HepG2 (cell line): ENCODE measurements around the gene RMRP. TPM values are rescaled to one million over a fixed set of nuclear protein-coding genes. Genes with fewer than 3 reads are reported as not detected.

Experiments used
- ATAC-seq: fragments of 200-7000 bp; cut with Tn5 transposase; 3 replicates; pipeline ENCODE4 v1.9.1; 2020; ENCODE audit warnings: mild to moderate bottlenecking, moderate library complexity
- BruUV-seq: library from RNA; stranded (reverse); fragments of 400-500 nt; replicated peaks from 2 replicates; lab custom pipeline; 2021; lab: Mats Ljungman, UMichigan
- CTCF ChIA-PET: fragments of 300-600 bp; formaldehyde crosslinking; extraction: SDS; loops from one replicate; lab custom pipeline; 2021; ENCODE audit warnings: low total read pairs, inconsistent platforms, low intra/inter-chr PET ratio; lab: Yijun Ruan, JAX
- POLR2A ChIA-PET: fragments of 350-600 bp; sonication (Branson Sonifier 250); formaldehyde crosslinking; loops from one replicate; lab custom pipeline; 2020; ENCODE audit warnings: antibody characterized with exemption, inconsistent platforms; lab: Yijun Ruan, JAX
- DNase-seq: peaks from one replicate; pipeline ENCODE4 v3.0.0-alpha.2; 2015; ENCODE audit warnings: low spot score
- FAIRE-seq: peaks from 3 replicates; lab custom pipeline; 2011; peaks lifted over from hg19 to GRCh38; lab: Jason Lieb, UNC
- H2AFZ ChIP-seq: one replicate; pipeline ENCODE4 v1.6.1; 2011; ENCODE audit warnings: low read length, inconsistent platforms
- H3K27ac ChIP-seq: fragments of 300-600 bp; 3 replicates; pipeline ENCODE4 v1.8.0; 2011; ENCODE audit warnings: mixed run types, mild to moderate bottlenecking, mixed read lengths, low read length, inconsistent platforms; ENCODE audit not compliant: insufficient read depth; ENCODE audit errors: extremely low read length
- H3K27me3 ChIP-seq, 2 experiments: fragments of 200-600 bp in 1 of 2; 2 replicates in 1 of 2; 3 replicates in 1 of 2; pipeline versions ENCODE4 v1.6.0 to v1.8.0; 2011; ENCODE audit warnings: low read length in 2 of 2, mild to moderate bottlenecking in 2 of 2, moderate library complexity in 2 of 2, inconsistent platforms in 1 of 2; ENCODE audit not compliant: insufficient read depth in 2 of 2, control insufficient read depth in 1 of 2
- H3K36me3 ChIP-seq, 2 experiments: fragments of 200-600 bp in 1 of 2; replicated peaks in 1 of 2; 2 replicates in 1 of 2; 3 replicates in 1 of 2; pipeline versions ENCODE4 v1.5.1 to v1.8.0; 2011; ENCODE audit warnings: low read length in 2 of 2, inconsistent platforms in 1 of 2; ENCODE audit not compliant: insufficient read depth in 2 of 2, control insufficient read depth in 1 of 2
- H3K4me1 ChIP-seq: 2 replicates; pipeline ENCODE4 v1.5.1; 2012; ENCODE audit warnings: low read length, inconsistent platforms; ENCODE audit not compliant: insufficient read depth
- H3K4me2 ChIP-seq: 2 replicates; pipeline ENCODE4 v1.6.0; 2011; ENCODE audit warnings: low read depth, low read length, inconsistent platforms
- H3K4me3 ChIP-seq, 3 experiments: fragments of 200-600 bp in 1 of 3; sonication (generic), shearing (Covaris generic) in 1 of 3; replicated peaks in 1 of 3; 2 replicates each; pipeline ENCODE4 v1.5.1; 2011 to 2016; ENCODE audit warnings: low read length in 3 of 3, inconsistent platforms in 2 of 3, low read depth in 2 of 3, mild to moderate bottlenecking in 2 of 3, control low read depth in 1 of 3, mixed read lengths in 1 of 3; ENCODE audit not compliant: insufficient read depth in 1 of 3
- H3K79me2 ChIP-seq: one replicate; pipeline ENCODE4 v1.6.1; 2011; ENCODE audit warnings: low read length, inconsistent platforms; ENCODE audit not compliant: insufficient read depth
- H3K9ac ChIP-seq: 2 replicates; pipeline ENCODE4 v1.6.0; 2011; ENCODE audit warnings: mild to moderate bottlenecking, low read depth, low read length, inconsistent platforms; ENCODE audit not compliant: insufficient read depth
- H3K9me3 ChIP-seq: 2 replicates; pipeline ENCODE4 v1.5.1; 2012; ENCODE audit warnings: mild to moderate bottlenecking, low read length
- H4K20me1 ChIP-seq: 2 replicates; pipeline ENCODE4 v1.6.0; 2011; ENCODE audit warnings: inconsistent platforms, mild to moderate bottlenecking, low read length, moderate library complexity; ENCODE audit not compliant: insufficient read depth
- GABPA ChIP-seq, 2 experiments: IDR thresholded peaks; 2 replicates each; pipeline ENCODE4 v1.6.1; 2011 to 2016; ENCODE audit warnings: low read depth in 2 of 2, low read length in 1 of 2, missing biosample characterization in 1 of 2, missing genetic modification characterization in 1 of 2
- MAZ ChIP-seq, 2 experiments: sonication (generic) in 1 of 2; formaldehyde crosslinking in 1 of 2; IDR thresholded peaks; 2 replicates each; pipeline versions ENCODE4 v1.5.0 to v1.6.1; 2012 to 2020; ENCODE audit warnings: low read depth in 2 of 2, mild to moderate bottlenecking in 2 of 2, borderline replicate concordance in 1 of 2, improper control_type of control experiment in 1 of 2, low read length in 1 of 2, missing genetic modification reagents in 1 of 2, moderate library complexity in 1 of 2
- MIXL1 ChIP-seq: IDR thresholded peaks from 2 replicates; pipeline ENCODE4 v1.6.1; 2016
- MTF1 ChIP-seq: sonication (generic); formaldehyde crosslinking; IDR thresholded peaks from 2 replicates; pipeline ENCODE4 v1.5.0; 2020; ENCODE audit warnings: missing genetic modification reagents
- NR3C1 ChIP-seq: sonication (generic); formaldehyde crosslinking; IDR thresholded peaks from 2 replicates; pipeline ENCODE4 v1.4.0; 2020; ENCODE audit warnings: missing genetic modification reagents
- RARG ChIP-seq: sonication (generic); formaldehyde crosslinking; IDR thresholded peaks from 2 replicates; pipeline ENCODE4 v1.4.0; 2020; ENCODE audit warnings: low read depth, mild to moderate bottlenecking, missing genetic modification reagents
- SIN3A ChIP-seq: IDR thresholded peaks from 2 replicates; pipeline ENCODE4 v1.6.1; 2011; ENCODE audit warnings: low read depth, mild to moderate bottlenecking, control low read depth, low read length, borderline replicate concordance
- SNAPC2 ChIP-seq: sonication (generic); formaldehyde crosslinking; IDR thresholded peaks from 2 replicates; pipeline ENCODE4 v1.8.1; 2022; ENCODE audit warnings: mild to moderate bottlenecking, missing genetic modification reagents
- TAF1 ChIP-seq: sonication (generic); formaldehyde crosslinking; IDR thresholded peaks from 2 replicates; pipeline ENCODE4 v1.4.0; 2020; ENCODE audit warnings: missing genetic modification reagents
- ZNF672 ChIP-seq: sonication (generic); formaldehyde crosslinking; IDR thresholded peaks from 2 replicates; pipeline ENCODE4 v1.8.1; 2022; ENCODE audit warnings: missing genetic modification reagents
- WGBS: methylation state at CpG from one replicate; pipeline ENCODE4 v1.1.6; 2017; ENCODE audit warnings: low lambda C conversion rate; 5-methylcytosine and 5-hydroxymethylcytosine counted together
- in situ Hi-C: cut with HindIII; loops from 2 replicates; pipeline ENCODE4 v1.10.0; 2017; ENCODE audit warnings: low pct_unique_long_range_greater_than_20kb; ENCODE audit not compliant: extremely low pct_ligation_motif_present
- intact Hi-C: fragments of 100-400 bp; cut with micrococcal nuclease; formaldehyde crosslinking; loops from one replicate; pipeline ENCODE4 v1.10.0; 2022; ENCODE audit not compliant: unreplicated experiment
- polyA plus RNA-seq, 8 experiments: library from polyadenylated mRNA; depleted of rRNA in 3 of 8; stranded (reverse) in 7 of 8; unstranded in 1 of 8; fragments of >200 nt; fragmentation: Illumina TruSeq in 4 of 8; extraction: Trizol in 4 of 8; gene quantifications; 2 replicates each; pipeline versions ENCODE4 v1.2.1 to v1.2.3, GENCODE V29; 2011 to 2016; ENCODE audit warnings: low read depth in 4 of 8, missing spikeins in 1 of 8, mixed read lengths in 1 of 8; ENCODE audit not compliant: insufficient read depth in 1 of 8
- total RNA-seq, 5 experiments: library from RNA; depleted of rRNA; stranded (reverse); fragments of >200 nt; fragmentation: Illumina TruSeq; extraction: Trizol; gene quantifications; 2 replicates each; pipeline ENCODE4 v1.2.3, GENCODE V29; 2016; ENCODE audit warnings: low read depth in 1 of 5
- TF ChIP-seq, protein P1 (sequence below): sonication (generic); formaldehyde crosslinking; IDR thresholded peaks from 2 replicates; pipeline ENCODE4 v1.8.1; 2023; ENCODE audit warnings: missing genetic modification reagents, mild to moderate bottlenecking, borderline replicate concordance
- TF ChIP-seq, protein P2 (sequence below): IDR thresholded peaks from 2 replicates; pipeline ENCODE4 v1.6.1; 2012; ENCODE audit warnings: low read length, improper control_type of control experiment
- TF ChIP-seq, protein P3 (sequence below): sonication (generic); formaldehyde crosslinking; IDR thresholded peaks from 2 replicates; pipeline ENCODE4 v1.4.0; 2020; ENCODE audit warnings: mild to moderate bottlenecking, missing genetic modification reagents, borderline replicate concordance
- TF ChIP-seq, protein P4 (sequence below): IDR thresholded peaks from 2 replicates; pipeline ENCODE4 v1.6.1; 2016; ENCODE audit warnings: low read depth

The RMRP gene
- total and polyA plus RNA-seq, 2 of the 13 experiments (the other 11 are each of a cell fraction or from before 2014, with no cell fraction given) = 51.4 to 4,025 TPM

DNA sequence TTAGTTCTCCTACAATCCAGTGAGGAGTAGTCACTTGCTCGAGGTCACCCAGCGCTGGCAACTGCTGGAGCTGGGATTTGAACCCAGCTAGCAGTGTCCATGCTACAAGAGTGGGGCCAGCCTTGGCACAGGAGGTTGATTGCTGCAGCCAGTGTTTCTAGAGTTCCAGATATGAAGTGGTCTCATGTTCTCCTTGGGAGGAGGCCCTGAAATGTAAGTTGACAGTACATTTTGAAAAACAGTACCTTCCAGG, 1.1 kb upstream of the RMRP start:
- H3K4me2 ChIP-seq = peak overlapping the region; percentile 82
- peak overlapping the region; percentile 100 for H3K27ac ChIP-seq
- no peaks in the 10 kb centered on the region; a peak in 2 of 5 replicates for H3K27me3 ChIP-seq
- FAIRE-seq = no peak
- peaks cover 8 to 10% of the 10 kb centered on the region in 2 experiments; a peak in 3 of 5 replicates for H3K36me3 ChIP-seq
- no CpG with 5 or more reads among the region's 2 CpGs for WGBS
- ChIA-PET CTCF (interaction anchor here (1.7 kb wide), 1 partner anchor 37 kb away, joined by 9 read pairs; no protein-coding TSS in a partner anchor), POLR2A (interaction anchor here (1.1 to 6.3 kb wide), 8 partner anchors 11 to 155 kb away, joined by 3 to 68 read pairs (median 30); partner anchors contain the start of genes CREB3, HINT2, TLN1 and TPM2)
- no peak overlapping the region for H2AFZ ChIP-seq
- DNase-seq = no peak
- ATAC-seq = peak; percentile 1; the same call in 2 of the 3 replicates
- peaks cover 6% of the 10 kb centered on the region for H3K79me2 ChIP-seq
- H3K9ac ChIP-seq = peak overlapping the region; percentile 98
- no peaks in the 10 kb centered on the region for H3K9me3 ChIP-seq
- BruUV-seq = no TSS peak
- H3K4me3 ChIP-seq = peak overlapping the region; percentile 66 to 89 (median 85)
- H3K4me1 ChIP-seq = peaks cover 71% of the 10 kb centered on the region
- no peaks in the 10 kb centered on the region for H4K20me1 ChIP-seq
- intact Hi-C loops = loop anchor here (1.0 kb wide), 3 partner anchors 10 to 90 kb away; partner anchors contain the start of genes CREB3, GBA2, RGP1 and TLN1
- in situ Hi-C loops = loop anchor here (10.0 kb wide), 1 partner anchor 544 kb away; the partner anchor contains the start of gene ATOSB
- TF ChIP-seq, protein P1, sequence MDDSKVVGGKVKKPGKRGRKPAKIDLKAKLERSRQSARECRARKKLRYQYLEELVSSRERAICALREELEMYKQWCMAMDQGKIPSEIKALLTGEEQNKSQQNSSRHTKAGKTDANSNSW (CRISPR knock-in tag) = no peak
- TF ChIP-seq, protein P2, sequence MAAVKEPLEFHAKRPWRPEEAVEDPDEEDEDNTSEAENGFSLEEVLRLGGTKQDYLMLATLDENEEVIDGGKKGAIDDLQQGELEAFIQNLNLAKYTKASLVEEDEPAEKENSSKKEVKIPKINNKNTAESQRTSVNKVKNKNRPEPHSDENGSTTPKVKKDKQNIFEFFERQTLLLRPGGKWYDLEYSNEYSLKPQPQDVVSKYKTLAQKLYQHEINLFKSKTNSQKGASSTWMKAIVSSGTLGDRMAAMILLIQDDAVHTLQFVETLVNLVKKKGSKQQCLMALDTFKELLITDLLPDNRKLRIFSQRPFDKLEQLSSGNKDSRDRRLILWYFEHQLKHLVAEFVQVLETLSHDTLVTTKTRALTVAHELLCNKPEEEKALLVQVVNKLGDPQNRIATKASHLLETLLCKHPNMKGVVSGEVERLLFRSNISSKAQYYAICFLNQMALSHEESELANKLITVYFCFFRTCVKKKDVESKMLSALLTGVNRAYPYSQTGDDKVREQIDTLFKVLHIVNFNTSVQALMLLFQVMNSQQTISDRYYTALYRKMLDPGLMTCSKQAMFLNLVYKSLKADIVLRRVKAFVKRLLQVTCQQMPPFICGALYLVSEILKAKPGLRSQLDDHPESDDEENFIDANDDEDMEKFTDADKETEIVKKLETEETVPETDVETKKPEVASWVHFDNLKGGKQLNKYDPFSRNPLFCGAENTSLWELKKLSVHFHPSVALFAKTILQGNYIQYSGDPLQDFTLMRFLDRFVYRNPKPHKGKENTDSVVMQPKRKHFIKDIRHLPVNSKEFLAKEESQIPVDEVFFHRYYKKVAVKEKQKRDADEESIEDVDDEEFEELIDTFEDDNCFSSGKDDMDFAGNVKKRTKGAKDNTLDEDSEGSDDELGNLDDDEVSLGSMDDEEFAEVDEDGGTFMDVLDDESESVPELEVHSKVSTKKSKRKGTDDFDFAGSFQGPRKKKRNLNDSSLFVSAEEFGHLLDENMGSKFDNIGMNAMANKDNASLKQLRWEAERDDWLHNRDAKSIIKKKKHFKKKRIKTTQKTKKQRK = no peak
- TF ChIP-seq, protein P3, sequence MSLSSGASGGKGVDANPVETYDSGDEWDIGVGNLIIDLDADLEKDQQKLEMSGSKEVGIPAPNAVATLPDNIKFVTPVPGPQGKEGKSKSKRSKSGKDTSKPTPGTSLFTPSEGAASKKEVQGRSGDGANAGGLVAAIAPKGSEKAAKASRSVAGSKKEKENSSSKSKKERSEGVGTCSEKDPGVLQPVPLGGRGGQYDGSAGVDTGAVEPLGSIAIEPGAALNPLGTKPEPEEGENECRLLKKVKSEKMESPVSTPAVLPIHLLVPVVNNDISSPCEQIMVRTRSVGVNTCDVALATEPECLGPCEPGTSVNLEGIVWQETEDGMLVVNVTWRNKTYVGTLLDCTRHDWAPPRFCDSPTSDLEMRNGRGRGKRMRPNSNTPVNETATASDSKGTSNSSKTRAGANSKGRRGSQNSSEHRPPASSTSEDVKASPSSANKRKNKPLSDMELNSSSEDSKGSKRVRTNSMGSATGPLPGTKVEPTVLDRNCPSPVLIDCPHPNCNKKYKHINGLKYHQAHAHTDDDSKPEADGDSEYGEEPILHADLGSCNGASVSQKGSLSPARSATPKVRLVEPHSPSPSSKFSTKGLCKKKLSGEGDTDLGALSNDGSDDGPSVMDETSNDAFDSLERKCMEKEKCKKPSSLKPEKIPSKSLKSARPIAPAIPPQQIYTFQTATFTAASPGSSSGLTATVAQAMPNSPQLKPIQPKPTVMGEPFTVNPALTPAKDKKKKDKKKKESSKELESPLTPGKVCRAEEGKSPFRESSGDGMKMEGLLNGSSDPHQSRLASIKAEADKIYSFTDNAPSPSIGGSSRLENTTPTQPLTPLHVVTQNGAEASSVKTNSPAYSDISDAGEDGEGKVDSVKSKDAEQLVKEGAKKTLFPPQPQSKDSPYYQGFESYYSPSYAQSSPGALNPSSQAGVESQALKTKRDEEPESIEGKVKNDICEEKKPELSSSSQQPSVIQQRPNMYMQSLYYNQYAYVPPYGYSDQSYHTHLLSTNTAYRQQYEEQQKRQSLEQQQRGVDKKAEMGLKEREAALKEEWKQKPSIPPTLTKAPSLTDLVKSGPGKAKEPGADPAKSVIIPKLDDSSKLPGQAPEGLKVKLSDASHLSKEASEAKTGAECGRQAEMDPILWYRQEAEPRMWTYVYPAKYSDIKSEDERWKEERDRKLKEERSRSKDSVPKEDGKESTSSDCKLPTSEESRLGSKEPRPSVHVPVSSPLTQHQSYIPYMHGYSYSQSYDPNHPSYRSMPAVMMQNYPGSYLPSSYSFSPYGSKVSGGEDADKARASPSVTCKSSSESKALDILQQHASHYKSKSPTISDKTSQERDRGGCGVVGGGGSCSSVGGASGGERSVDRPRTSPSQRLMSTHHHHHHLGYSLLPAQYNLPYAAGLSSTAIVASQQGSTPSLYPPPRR (CRISPR knock-in tag) = no peak
- TF ChIP-seq MAZ (IDR thresholded peaks at IDR 0.05; ENCODE audit: borderline replicate concordance, low read depth, low read length) (no peak), MAZ (CRISPR knock-in tag; IDR thresholded peaks at IDR 0.05; ENCODE audit: low read depth) (no peak), NR3C1 (CRISPR knock-in tag) (no peak), TAF1 (CRISPR knock-in tag) (no peak), MTF1 (CRISPR knock-in tag) (no peak), MIXL1 (CRISPR knock-in tag) (no peak), SNAPC2 (CRISPR knock-in tag) (no peak), RARG (CRISPR knock-in tag) (no peak), GABPA (IDR thresholded peaks at IDR 0.05; ENCODE audit: low read depth, low read length) (no peak), GABPA (CRISPR knock-in tag; IDR thresholded peaks at IDR 0.05; ENCODE audit: low read depth) (0 out of 2 replicates have a peak, but pooled peaks have one; percentile 15), SIN3A (no peak), ZNF672 (CRISPR knock-in tag) (0 out of 2 replicates have a peak, but pooled peaks have one; percentile 2)
- TF ChIP-seq, protein P4, sequence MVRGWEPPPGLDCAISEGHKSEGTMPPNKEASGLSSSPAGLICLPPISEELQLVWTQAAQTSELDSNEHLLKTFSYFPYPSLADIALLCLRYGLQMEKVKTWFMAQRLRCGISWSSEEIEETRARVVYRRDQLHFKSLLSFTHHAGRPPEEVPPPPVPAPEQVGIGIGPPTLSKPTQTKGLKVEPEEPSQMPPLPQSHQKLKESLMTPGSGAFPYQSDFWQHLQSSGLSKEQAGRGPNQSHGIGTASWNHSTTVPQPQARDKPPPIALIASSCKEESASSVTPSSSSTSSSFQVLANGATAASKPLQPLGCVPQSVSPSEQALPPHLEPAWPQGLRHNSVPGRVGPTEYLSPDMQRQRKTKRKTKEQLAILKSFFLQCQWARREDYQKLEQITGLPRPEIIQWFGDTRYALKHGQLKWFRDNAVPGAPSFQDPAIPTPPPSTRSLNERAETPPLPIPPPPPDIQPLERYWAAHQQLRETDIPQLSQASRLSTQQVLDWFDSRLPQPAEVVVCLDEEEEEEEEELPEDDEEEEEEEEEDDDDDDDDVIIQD (CRISPR knock-in tag) = peak; percentile 36; the same call in 1 of the 2 replicates
